SK-N-SH (cell line): Measurements from ENCODE around the gene COL4A3. TPM values are rescaled to one million over a fixed set of nuclear protein-coding genes. Genes with fewer than 3 reads are reported as not detected.

ENCODE experiments used
- CTCF ChIA-PET: fragments of 300-600, 350-600 bp; formaldehyde crosslinking; extraction: SDS; loops from one replicate; lab custom pipeline; 2021; lab: Yijun Ruan, JAX
- POLR2A ChIA-PET: fragments of 350-600 bp; sonication (Branson Sonifier 250); formaldehyde crosslinking; extraction: SDS; loops from one replicate; lab custom pipeline; 2020; ENCODE audit warnings: antibody characterized with exemption, inconsistent platforms; lab: Yijun Ruan, JAX
- DNase-seq: peaks from one replicate; pipeline ENCODE4 v3.0.0; 2012
- H2AFZ ChIP-seq: fragments of 200-600 bp; sonication (generic); 2 replicates; pipeline ENCODE4 v1.8.1; 2016; ENCODE audit warnings: antibody characterized with exemption, mild to moderate bottlenecking, low read depth
- H3F3A ChIP-seq: fragments of 200-600 bp; sonication (generic); replicated peaks from 2 replicates; pipeline ENCODE3; 2016; ENCODE audit warnings: antibody characterized with exemption, mild to moderate bottlenecking; ENCODE audit not compliant: insufficient read depth
- H3K27ac ChIP-seq, 2 experiments: fragments of 200-500 bp in 1 of 2; fragments of 200-600 bp in 1 of 2; sonication (Bioruptor generic) in 1 of 2; sonication (generic), shearing (Covaris generic) in 1 of 2; 2 replicates each; pipeline versions ENCODE4 v1.5.1 to v1.6.1; 2014 to 2016; ENCODE audit warnings: low read depth in 2 of 2, inconsistent platforms in 1 of 2, low read length in 1 of 2, mild to moderate bottlenecking in 1 of 2, mixed read lengths in 1 of 2
- H3K27me3 ChIP-seq: fragments of 200-600 bp; sonication (generic), shearing (Covaris generic); 2 replicates; pipeline ENCODE4 v1.6.1; 2016; ENCODE audit warnings: mixed run types; ENCODE audit not compliant: insufficient read depth
- H3K36me3 ChIP-seq, 2 experiments: fragments of 200-500 bp in 1 of 2; fragments of 200-600 bp in 1 of 2; sonication (Bioruptor generic) in 1 of 2; sonication (generic) in 1 of 2; replicated peaks in 1 of 2; 2 replicates each; pipeline versions ENCODE3 to v1.5.1; 2014 to 2016; ENCODE audit warnings: low read length in 1 of 2, mild to moderate bottlenecking in 1 of 2; ENCODE audit not compliant: insufficient read depth in 2 of 2, control insufficient read depth in 1 of 2
- H3K4me1 ChIP-seq, 2 experiments: fragments of 200-500 bp in 1 of 2; fragments of 200-600 bp in 1 of 2; sonication (Bioruptor generic) in 1 of 2; sonication (generic), shearing (Covaris generic) in 1 of 2; 2 replicates each; pipeline versions ENCODE4 v1.5.1 to v1.6.1; 2014 to 2016; ENCODE audit warnings: low read depth in 1 of 2, low read length in 1 of 2, mixed run types in 1 of 2; ENCODE audit not compliant: insufficient read depth in 2 of 2, control insufficient read depth in 1 of 2
- H3K4me2 ChIP-seq: fragments of 200-600 bp; sonication (generic), shearing (Covaris generic); 2 replicates; pipeline ENCODE4 v1.6.1; 2017; ENCODE audit warnings: mixed run types
- H3K4me3 ChIP-seq, 2 experiments: fragments of 200-500 bp in 1 of 2; fragments of 200-600 bp in 1 of 2; sonication (Bioruptor generic) in 1 of 2; sonication (generic), shearing (Covaris generic) in 1 of 2; 2 replicates each; pipeline versions ENCODE4 v1.5.1 to v1.8.1; 2014 to 2016; ENCODE audit warnings: low read depth in 2 of 2, inconsistent platforms in 1 of 2, low read length in 1 of 2, mild to moderate bottlenecking in 1 of 2, mixed read lengths in 1 of 2, moderate library complexity in 1 of 2
- H3K79me2 ChIP-seq: fragments of 200-600 bp; sonication (generic); 2 replicates; pipeline ENCODE4 v1.8.1; 2017; ENCODE audit warnings: mild to moderate bottlenecking; ENCODE audit not compliant: insufficient read depth
- H3K9ac ChIP-seq: fragments of 200-600 bp; sonication (generic); 2 replicates; pipeline ENCODE4 v1.6.1; 2017; ENCODE audit warnings: mixed run types
- H3K9me2 ChIP-seq: fragments of 200-600 bp; sonication (generic); 2 replicates; pipeline ENCODE4 v1.6.1; 2017; ENCODE audit warnings: mixed run types
- H3K9me3 ChIP-seq: fragments of 200-600 bp; sonication (generic); 2 replicates; pipeline ENCODE4 v1.6.1; 2017; ENCODE audit warnings: mixed run types, mild to moderate bottlenecking, moderate library complexity
- H4K20me1 ChIP-seq: fragments of 200-600 bp; sonication (generic); 2 replicates; pipeline ENCODE4 v1.6.1; 2017; ENCODE audit warnings: mild to moderate bottlenecking, mixed run types; ENCODE audit not compliant: insufficient read depth
- ELF1 ChIP-seq: IDR thresholded peaks from 2 replicates; pipeline ENCODE4 v1.4.0; 2012
- EP300 ChIP-seq, 2 experiments: IDR thresholded peaks; 2 replicates each; pipeline versions ENCODE4 v1.4.0 to v1.6.1; 2012; ENCODE audit warnings: borderline replicate concordance in 1 of 2, low read depth in 1 of 2, low read length in 1 of 2
- FOXM1 ChIP-seq: IDR thresholded peaks from 2 replicates; pipeline ENCODE4 v1.4.0; 2012; ENCODE audit warnings: low read depth, mild to moderate bottlenecking
- IRF3 ChIP-seq: fragments of 150-350 bp; IDR thresholded peaks from 2 replicates; pipeline ENCODE4 v1.6.1; 2016; ENCODE audit warnings: mild to moderate bottlenecking, low read depth, low read length
- MAX ChIP-seq: IDR thresholded peaks from 2 replicates; pipeline ENCODE4 v1.4.0; 2012; ENCODE audit warnings: low read depth
- MXI1 ChIP-seq: IDR thresholded peaks from 2 replicates; pipeline ENCODE4 v1.6.1; 2012; ENCODE audit warnings: mild to moderate bottlenecking, low read depth, low read length, improper control_type of control experiment
- RFX5 ChIP-seq: IDR thresholded peaks from 2 replicates; pipeline ENCODE4 v1.6.1; 2012; ENCODE audit warnings: mild to moderate bottlenecking, improper control_type of control experiment, low read length
- RXRA ChIP-seq: IDR thresholded peaks from 2 replicates; pipeline ENCODE4 v1.4.0; 2012; ENCODE audit warnings: low read depth, mild to moderate bottlenecking, borderline replicate concordance
- SMC3 ChIP-seq: IDR thresholded peaks from 2 replicates; pipeline ENCODE4 v1.6.1; 2012; ENCODE audit warnings: low read depth, low read length, improper control_type of control experiment
- TCF12 ChIP-seq: IDR thresholded peaks from 2 replicates; pipeline ENCODE4 v1.4.0; 2012
- TEAD4 ChIP-seq: IDR thresholded peaks from 2 replicates; pipeline ENCODE4 v1.4.0; 2012; ENCODE audit warnings: mild to moderate bottlenecking, borderline replicate concordance; ENCODE audit not compliant: insufficient read depth
- YY1 ChIP-seq: IDR thresholded peaks from 2 replicates; pipeline ENCODE4 v1.4.0; 2012; ENCODE audit warnings: low read depth, mild to moderate bottlenecking
- ZBTB33 ChIP-seq: IDR thresholded peaks from 2 replicates; pipeline ENCODE4 v1.4.0; 2012; ENCODE audit warnings: low read depth, borderline replicate concordance
- WGBS: methylation state at CpG from one replicate; pipeline ENCODE4 v1.1.6; 2017; ENCODE audit warnings: low lambda C conversion rate; 5-methylcytosine and 5-hydroxymethylcytosine counted together
- polyA plus RNA-seq, 3 experiments: library from polyadenylated mRNA; depleted of rRNA; stranded (reverse); fragments of >200 nt; gene quantifications; 2 replicates each; pipeline ENCODE4 v1.2.3, GENCODE V29; 2012
- TF ChIP-seq, protein P1 (sequence below): IDR thresholded peaks from 2 replicates; pipeline ENCODE4 v1.4.0; 2012; ENCODE audit warnings: low read depth, borderline replicate concordance
- TF ChIP-seq, protein P2 (sequence below): fragments of 200-600 bp; sonication (generic); IDR thresholded peaks from 2 replicates; pipeline ENCODE4 v1.6.1; 2017; ENCODE audit warnings: antibody characterized with exemption, mild to moderate bottlenecking, moderate library complexity
- TF ChIP-seq, protein P3 (sequence below): IDR thresholded peaks from 2 replicates; pipeline ENCODE4; 2012
- TF ChIP-seq, protein P4 (sequence below): IDR thresholded peaks from 2 replicates; pipeline ENCODE4 v1.6.1; 2012; ENCODE audit warnings: mild to moderate bottlenecking, low read depth, low read length, moderate library complexity

COL4A3 gene
- polyA plus RNA-seq, 1 of the 3 experiments (the other 2 are of a cell fraction): not detected

DNA sequence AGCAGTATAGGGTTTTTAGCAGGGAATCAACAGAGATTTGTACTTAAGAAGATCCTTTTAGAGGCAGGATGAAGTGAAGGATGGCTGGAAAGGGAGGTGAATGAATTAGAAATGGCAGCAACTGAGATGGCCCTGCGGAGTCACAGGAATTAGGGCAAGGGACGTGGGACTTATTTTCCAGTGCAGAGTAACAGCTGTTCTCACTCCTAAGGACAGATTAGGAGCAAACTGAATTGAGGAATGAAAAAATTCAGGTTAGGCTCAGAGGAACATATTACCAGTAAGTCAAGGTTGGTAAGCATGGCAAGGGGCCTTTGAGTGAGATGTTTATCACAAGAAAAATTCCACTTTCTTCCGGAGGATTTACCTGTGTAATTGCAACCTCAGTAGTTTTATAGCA is 34.4 kb downstream of the COL4A3 start:
- POLR2A ChIA-PET: no interaction called here
- H3K9me3 ChIP-seq: no peaks in the 10 kb centered on the region
- CTCF ChIA-PET: no interaction called here

More for the DNA sequence above, 34.4 kb downstream of the COL4A3 start:
- DNase-seq: no peak
- no peaks in the 10 kb centered on the region for H3K27me3 ChIP-seq
- H3K4me1 ChIP-seq: no peaks in the 10 kb centered on the region; a peak in 2 of 4 replicates
- no peaks in the 10 kb centered on the region for H4K20me1 ChIP-seq
- no peaks in the 10 kb centered on the region for H3F3A ChIP-seq
- no peak overlapping the region for H3K9ac ChIP-seq
- H3K9me2 ChIP-seq: no peaks in the 10 kb centered on the region
- TF ChIP-seq, protein P1, sequence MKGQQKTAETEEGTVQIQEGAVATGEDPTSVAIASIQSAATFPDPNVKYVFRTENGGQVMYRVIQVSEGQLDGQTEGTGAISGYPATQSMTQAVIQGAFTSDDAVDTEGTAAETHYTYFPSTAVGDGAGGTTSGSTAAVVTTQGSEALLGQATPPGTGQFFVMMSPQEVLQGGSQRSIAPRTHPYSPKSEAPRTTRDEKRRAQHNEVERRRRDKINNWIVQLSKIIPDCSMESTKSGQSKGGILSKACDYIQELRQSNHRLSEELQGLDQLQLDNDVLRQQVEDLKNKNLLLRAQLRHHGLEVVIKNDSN: no peak
- TF ChIP-seq FOXM1: no peak
- no peak for TF ChIP-seq SMC3
- TF ChIP-seq YY1: no peak
- TF ChIP-seq MXI1: no peak
- no peak for TF ChIP-seq MAX
- TF ChIP-seq, protein P2, sequence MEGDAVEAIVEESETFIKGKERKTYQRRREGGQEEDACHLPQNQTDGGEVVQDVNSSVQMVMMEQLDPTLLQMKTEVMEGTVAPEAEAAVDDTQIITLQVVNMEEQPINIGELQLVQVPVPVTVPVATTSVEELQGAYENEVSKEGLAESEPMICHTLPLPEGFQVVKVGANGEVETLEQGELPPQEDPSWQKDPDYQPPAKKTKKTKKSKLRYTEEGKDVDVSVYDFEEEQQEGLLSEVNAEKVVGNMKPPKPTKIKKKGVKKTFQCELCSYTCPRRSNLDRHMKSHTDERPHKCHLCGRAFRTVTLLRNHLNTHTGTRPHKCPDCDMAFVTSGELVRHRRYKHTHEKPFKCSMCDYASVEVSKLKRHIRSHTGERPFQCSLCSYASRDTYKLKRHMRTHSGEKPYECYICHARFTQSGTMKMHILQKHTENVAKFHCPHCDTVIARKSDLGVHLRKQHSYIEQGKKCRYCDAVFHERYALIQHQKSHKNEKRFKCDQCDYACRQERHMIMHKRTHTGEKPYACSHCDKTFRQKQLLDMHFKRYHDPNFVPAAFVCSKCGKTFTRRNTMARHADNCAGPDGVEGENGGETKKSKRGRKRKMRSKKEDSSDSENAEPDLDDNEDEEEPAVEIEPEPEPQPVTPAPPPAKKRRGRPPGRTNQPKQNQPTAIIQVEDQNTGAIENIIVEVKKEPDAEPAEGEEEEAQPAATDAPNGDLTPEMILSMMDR: no peak
- TF ChIP-seq IRF3: no peak
- no peak for TF ChIP-seq ELF1
- TF ChIP-seq, protein P3, sequence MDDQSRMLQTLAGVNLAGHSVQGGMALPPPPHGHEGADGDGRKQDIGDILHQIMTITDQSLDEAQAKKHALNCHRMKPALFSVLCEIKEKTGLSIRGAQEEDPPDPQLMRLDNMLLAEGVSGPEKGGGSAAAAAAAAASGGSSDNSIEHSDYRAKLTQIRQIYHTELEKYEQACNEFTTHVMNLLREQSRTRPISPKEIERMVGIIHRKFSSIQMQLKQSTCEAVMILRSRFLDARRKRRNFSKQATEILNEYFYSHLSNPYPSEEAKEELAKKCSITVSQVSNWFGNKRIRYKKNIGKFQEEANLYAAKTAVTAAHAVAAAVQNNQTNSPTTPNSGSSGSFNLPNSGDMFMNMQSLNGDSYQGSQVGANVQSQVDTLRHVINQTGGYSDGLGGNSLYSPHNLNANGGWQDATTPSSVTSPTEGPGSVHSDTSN: no peak
- TF ChIP-seq RFX5: no peak
- no peak for TF ChIP-seq ZBTB33
- no peak for TF ChIP-seq EP300 (IDR thresholded peaks at IDR 0.05; ENCODE audit: borderline replicate concordance in 1 of 2, low read depth in 1 of 2, low read length in 1 of 2)
- no peak for TF ChIP-seq RXRA
- TF ChIP-seq, protein P4, sequence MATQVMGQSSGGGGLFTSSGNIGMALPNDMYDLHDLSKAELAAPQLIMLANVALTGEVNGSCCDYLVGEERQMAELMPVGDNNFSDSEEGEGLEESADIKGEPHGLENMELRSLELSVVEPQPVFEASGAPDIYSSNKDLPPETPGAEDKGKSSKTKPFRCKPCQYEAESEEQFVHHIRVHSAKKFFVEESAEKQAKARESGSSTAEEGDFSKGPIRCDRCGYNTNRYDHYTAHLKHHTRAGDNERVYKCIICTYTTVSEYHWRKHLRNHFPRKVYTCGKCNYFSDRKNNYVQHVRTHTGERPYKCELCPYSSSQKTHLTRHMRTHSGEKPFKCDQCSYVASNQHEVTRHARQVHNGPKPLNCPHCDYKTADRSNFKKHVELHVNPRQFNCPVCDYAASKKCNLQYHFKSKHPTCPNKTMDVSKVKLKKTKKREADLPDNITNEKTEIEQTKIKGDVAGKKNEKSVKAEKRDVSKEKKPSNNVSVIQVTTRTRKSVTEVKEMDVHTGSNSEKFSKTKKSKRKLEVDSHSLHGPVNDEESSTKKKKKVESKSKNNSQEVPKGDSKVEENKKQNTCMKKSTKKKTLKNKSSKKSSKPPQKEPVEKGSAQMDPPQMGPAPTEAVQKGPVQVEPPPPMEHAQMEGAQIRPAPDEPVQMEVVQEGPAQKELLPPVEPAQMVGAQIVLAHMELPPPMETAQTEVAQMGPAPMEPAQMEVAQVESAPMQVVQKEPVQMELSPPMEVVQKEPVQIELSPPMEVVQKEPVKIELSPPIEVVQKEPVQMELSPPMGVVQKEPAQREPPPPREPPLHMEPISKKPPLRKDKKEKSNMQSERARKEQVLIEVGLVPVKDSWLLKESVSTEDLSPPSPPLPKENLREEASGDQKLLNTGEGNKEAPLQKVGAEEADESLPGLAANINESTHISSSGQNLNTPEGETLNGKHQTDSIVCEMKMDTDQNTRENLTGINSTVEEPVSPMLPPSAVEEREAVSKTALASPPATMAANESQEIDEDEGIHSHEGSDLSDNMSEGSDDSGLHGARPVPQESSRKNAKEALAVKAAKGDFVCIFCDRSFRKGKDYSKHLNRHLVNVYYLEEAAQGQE: no peak
- no peak for TF ChIP-seq TCF12
- no peak for TF ChIP-seq TEAD4
- H3K4me2 ChIP-seq: no peak overlapping the region
- H3K79me2 ChIP-seq: no peaks in the 10 kb centered on the region
- no peak overlapping the region for H3K4me3 ChIP-seq
- no peak overlapping the region for H3K27ac ChIP-seq
- no peak overlapping the region for H2AFZ ChIP-seq
- WGBS: 16% methylated on average over 3 of the region's 3 CpGs
- H3K36me3 ChIP-seq: no peaks in the 10 kb centered on the region
